PC-9 (cell line): ENCODE measurements around the gene RIF1.

Experiments used
- CTCF ChIP-seq: fragments of 200-600 bp; sonication (generic); conservative IDR thresholded peaks from 2 replicates; pipeline ENCODE4 v1.6.1; 2017; ENCODE audit warnings: mixed run types, antibody characterized with exemption, mild to moderate bottlenecking, moderate library complexity
- EZH2 ChIP-seq: fragments of 200-600 bp; sonication (generic); IDR thresholded peaks from 2 replicates; pipeline ENCODE4 v1.8.0; 2017; ENCODE audit warnings: antibody characterized with exemption, low read depth

DNA sequence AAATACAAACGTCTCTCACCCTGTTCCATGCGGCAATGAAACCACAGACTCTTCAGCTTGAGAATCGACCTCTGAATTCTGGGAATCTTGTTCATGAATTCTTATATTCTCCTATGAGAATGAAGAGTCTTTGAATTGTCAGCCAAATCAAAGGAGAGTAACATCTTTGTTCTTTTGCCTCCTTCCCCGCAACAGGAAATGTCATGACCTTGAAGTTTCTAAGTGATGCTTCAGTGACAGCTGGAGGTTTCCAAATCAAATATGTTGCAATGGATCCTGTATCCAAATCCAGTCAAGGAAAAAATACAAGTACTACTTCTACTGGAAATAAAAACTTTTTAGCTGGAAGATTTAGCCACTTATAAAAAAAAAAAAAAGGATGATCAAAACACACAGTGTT, 30.5 kb upstream of the RIF1 start:
- no peak for TF ChIP-seq CTCF
- TF ChIP-seq EZH2: no peak
